Prostate gland (tissue), 2 donors: Measurements from ENCODE around the gene S100Z. TPM values are rescaled to one million over a fixed set of nuclear protein-coding genes. Genes with fewer than 3 reads are reported as not detected.
"Not testable (repeated sequence)": the region's sequence is repeated elsewhere in the genome, so short reads cannot be mapped to it uniquely, and the experiment has no call there.

Experiments
- DNase-seq: peaks from one replicate; pipeline ENCODE4 v3.0.0-alpha.2; 2019; ENCODE audit warnings: low spot score
- H3K27ac ChIP-seq, 2 donors: fragments of 200-600 bp; sonication (generic); 2 replicates each; pipeline ENCODE4 v1.5.1; 2017 to 2019
- H3K27me3 ChIP-seq: fragments of 200-600 bp; sonication (generic); replicated peaks from 2 replicates; pipeline ENCODE4 v1.5.1; 2019; ENCODE audit not compliant: insufficient read depth
- H3K36me3 ChIP-seq, 2 donors: fragments of 200-600 bp; sonication (generic); 1 replicate in 1 of 2; 2 replicates in 1 of 2; pipeline versions ENCODE4 v1.5.1 to v1.8.1; 2017 to 2019
- H3K4me1 ChIP-seq: fragments of 200-600 bp; sonication (generic); replicated peaks from 2 replicates; pipeline ENCODE4 v1.5.1; 2019
- H3K4me3 ChIP-seq, 2 donors: fragments of 200-600 bp; sonication (generic); 2 replicates each; pipeline ENCODE4 v1.5.1; 2017 to 2019
- H3K9me3 ChIP-seq: fragments of 200-600 bp; sonication (generic); 2 replicates; pipeline ENCODE4 v1.5.1; 2017
- CTCF ChIP-seq, 4 experiments: fragments of 200-600 bp in 2 of 4; fragments of 450-650 bp in 2 of 4; sonication (generic) in 2 of 4; IDR thresholded peaks; 1 replicate in 3 of 4; 2 replicates in 1 of 4; pipeline ENCODE4 v1.5.1; 2016 to 2019; ENCODE audit warnings: antibody characterized with exemption in 4 of 4, mild to moderate bottlenecking in 2 of 4, moderate library complexity in 2 of 4
- POLR2A ChIP-seq: fragments of 450-650 bp; IDR thresholded peaks from one replicate; pipeline ENCODE4 v1.6.1; 2016; ENCODE audit warnings: antibody characterized with exemption, mild to moderate bottlenecking
- POLR2AphosphoS5 ChIP-seq: sonication (generic); formaldehyde crosslinking; IDR thresholded peaks from one replicate; pipeline ENCODE4 v1.6.1; 2017; ENCODE audit warnings: antibody characterized with exemption
- WGBS: methylation state at CpG from one replicate; pipeline ENCODE4 v1.1.5; 2018; 5-methylcytosine and 5-hydroxymethylcytosine counted together
- intact Hi-C: fragments of 100-400 bp; cut with DNase I; formaldehyde crosslinking; loops from one replicate; pipeline ENCODE4 v1.14.2; 2022
- total RNA-seq, 2 donors: library from RNA; depleted of rRNA; stranded (reverse); fragments of >200 nt; gene quantifications; one replicate each; pipeline ENCODE4 v1.1.0, GENCODE V29; 2016

Gene S100Z
- total RNA-seq, 2 donors from 2014 or later, result 1.7 TPM; not detected in 1

GRCh38 chr5:76818844-76819831 is 30.7 kb upstream of the S100Z start, which contains the start of gene F2RL1:
TSS of gene F2RL1 (plus strand) at chr5:76819030. CDS start at chr5:76819183, 153 bp downstream.
- H3K27ac ChIP-seq, result peak within 1 kb of the TSS; percentile 44 to 53
- no peaks in the 10 kb centered on the region for H3K27me3 ChIP-seq
- no peaks in the 10 kb centered on the region for H3K36me3 ChIP-seq
- no peaks in the 10 kb centered on the region for H3K9me3 ChIP-seq
- intact Hi-C loops, result no loop called here
- no peaks in the 10 kb centered on the region for H3K4me1 ChIP-seq
- 1% methylated on average over 44 of the region's 72 CpGs for WGBS
- peak within 1 kb of the TSS; percentile 51 to 52 for H3K4me3 ChIP-seq
- DNase-seq, result peak; percentile 85
- peak; percentile 90 for TF ChIP-seq POLR2A
- TF ChIP-seq POLR2AphosphoS5, result peak; percentile 82
- TF ChIP-seq CTCF (IDR thresholded peaks at IDR 0.05), result peak in 1 of 4 experiments; percentile 12

DNA sequence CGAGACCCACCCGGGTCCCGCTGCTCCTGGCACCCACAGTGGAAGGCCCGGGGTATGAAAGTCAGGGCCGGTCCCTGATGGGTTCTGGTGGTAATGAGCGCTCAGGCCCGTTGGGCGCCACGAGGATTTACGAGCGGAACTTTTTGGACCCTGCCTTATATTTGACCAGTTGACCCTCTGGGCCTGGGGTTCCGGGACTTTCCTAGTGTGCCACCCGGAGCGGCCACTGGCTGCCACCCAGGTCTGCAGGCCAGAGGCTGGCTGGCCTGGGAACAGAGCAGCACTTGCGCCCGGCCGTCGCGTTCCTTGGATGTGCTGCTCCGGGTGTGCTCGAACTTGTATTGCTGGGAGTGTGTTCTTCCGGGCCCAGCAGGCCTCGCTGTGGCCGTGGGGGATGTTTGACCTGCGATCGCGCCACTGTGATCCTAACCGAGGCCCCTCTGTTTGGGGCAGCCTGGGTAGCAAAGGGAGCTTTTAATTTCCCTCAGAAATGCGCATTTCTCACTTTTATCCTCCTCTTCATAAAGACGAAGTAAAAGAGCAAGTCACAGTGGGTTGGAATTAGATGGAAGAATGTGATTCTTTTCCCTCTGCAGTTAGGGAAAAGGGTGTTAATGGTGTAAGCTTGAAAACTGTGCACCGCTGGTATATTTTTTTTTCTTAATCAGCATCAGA is 29.8 kb upstream of the S100Z start:
- peak overlapping the region; percentile 44 to 53 for H3K27ac ChIP-seq
- intact Hi-C loops, result no loop called here
- H3K4me1 ChIP-seq, result no peaks in the 10 kb centered on the region
- peak overlapping the region; percentile 51 to 52 for H3K4me3 ChIP-seq
- H3K9me3 ChIP-seq, result no peaks in the 10 kb centered on the region
- no peaks in the 10 kb centered on the region for H3K36me3 ChIP-seq
- 32% methylated on average over 23 of the region's 31 CpGs for WGBS
- no peaks in the 10 kb centered on the region for H3K27me3 ChIP-seq
- DNase-seq, result peak; percentile 6
- no peak for TF ChIP-seq POLR2A
- TF ChIP-seq CTCF (IDR thresholded peaks at IDR 0.05), result no peak
- no peak for TF ChIP-seq POLR2AphosphoS5

DNA sequence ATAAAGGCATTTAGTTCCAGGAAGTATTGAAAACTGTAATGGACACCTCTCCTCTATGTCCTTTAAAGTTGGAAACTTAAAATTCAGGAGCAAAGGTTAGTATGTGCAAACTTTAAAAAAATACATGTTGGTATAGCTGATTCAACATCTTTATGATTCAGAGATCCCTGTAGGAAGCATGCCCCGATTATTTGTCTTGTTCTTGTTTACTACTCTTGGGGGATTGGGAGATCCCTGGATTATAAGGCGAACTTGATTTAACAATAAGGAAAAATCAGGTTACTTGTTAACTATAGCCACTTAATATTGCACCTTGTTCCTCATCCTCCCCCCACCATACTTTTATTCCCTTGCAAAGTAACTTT is 29.3 kb upstream of the S100Z start:
- H3K4me1 ChIP-seq, result no peaks in the 10 kb centered on the region
- H3K27me3 ChIP-seq, result no peaks in the 10 kb centered on the region
- WGBS, result 58% methylated on average over 2 of the region's 2 CpGs
- no peak overlapping the region for H3K4me3 ChIP-seq
- no peaks in the 10 kb centered on the region for H3K9me3 ChIP-seq
- H3K36me3 ChIP-seq, result no peaks in the 10 kb centered on the region
- intact Hi-C loops, result no loop called here
- TF ChIP-seq CTCF (IDR thresholded peaks at IDR 0.05), result no peak
- no peak for TF ChIP-seq POLR2A
- TF ChIP-seq POLR2AphosphoS5, result no peak
- no peak overlapping the region for H3K27ac ChIP-seq
- no peak for DNase-seq

DNA sequence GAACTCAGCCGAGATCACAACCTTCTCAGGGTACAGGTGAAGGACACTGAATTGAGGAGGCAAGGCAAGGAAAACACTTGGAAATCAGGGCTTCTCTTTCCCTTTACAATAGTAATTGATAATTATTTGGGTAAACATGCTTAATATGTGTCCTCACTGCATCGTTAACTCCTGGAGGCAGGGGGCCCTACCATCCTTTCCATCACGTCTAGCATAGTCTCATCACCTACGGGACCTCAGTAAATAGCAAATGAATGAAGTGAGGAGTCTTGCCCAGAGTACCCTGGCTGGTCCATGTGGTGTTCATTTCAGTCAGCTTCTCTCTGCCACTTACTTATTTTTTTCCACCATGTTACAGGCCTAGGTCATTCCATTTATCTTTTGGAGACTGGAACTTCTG is 28.7 kb upstream of the S100Z start:
- TF ChIP-seq CTCF (IDR thresholded peaks at IDR 0.05) (no peak), POLR2AphosphoS5 (no peak), POLR2A (no peak)
- H3K27ac ChIP-seq, result no peak overlapping the region
- no peaks in the 10 kb centered on the region for H3K27me3 ChIP-seq
- H3K36me3 ChIP-seq, result no peaks in the 10 kb centered on the region
- DNase-seq, result no peak
- no peaks in the 10 kb centered on the region for H3K4me1 ChIP-seq
- whole genome bisulfite sequencing, result 84% methylated on average over 4 of the region's 4 CpGs
- intact Hi-C loops, result no loop called here
- H3K9me3 ChIP-seq, result no peaks in the 10 kb centered on the region
- no peak overlapping the region for H3K4me3 ChIP-seq

DNA sequence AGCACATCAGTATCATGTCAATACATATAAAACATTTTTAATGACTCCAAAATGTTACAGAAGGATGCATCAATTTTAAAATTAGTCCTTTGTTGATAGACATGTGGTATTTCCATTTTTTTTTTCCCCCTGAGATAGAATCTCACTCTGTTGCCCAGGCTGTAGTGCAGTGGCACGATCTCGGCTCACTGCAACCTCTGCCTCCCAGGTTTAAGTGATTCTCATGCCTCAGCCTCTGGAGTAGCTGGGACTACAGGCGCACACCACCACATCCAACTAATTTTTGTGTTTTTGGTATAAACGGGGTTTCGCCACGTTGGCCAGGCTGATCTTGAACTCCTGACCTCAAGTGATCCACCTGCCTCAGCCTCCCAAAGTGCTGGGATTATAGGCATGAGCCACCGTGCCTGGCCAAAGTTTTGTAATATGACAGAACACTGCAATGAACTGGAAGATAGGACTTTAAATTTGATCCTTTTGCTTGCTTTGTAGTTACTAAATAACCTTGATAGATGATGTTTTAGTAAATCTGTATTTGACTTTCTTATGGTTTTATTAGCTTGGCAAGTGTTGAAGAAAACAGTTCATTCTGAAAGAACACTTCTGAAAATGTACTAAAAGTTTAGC is 27.6 kb upstream of the S100Z start:
- H3K36me3 ChIP-seq, DNase-seq, H3K4me3 ChIP-seq, H3K9me3 ChIP-seq, H3K27ac ChIP-seq, H3K27me3 ChIP-seq, intact Hi-C loops, H3K4me1 ChIP-seq: not testable (repeated sequence)
- 74% methylated on average over 7 of the region's 7 CpGs for WGBS

DNA sequence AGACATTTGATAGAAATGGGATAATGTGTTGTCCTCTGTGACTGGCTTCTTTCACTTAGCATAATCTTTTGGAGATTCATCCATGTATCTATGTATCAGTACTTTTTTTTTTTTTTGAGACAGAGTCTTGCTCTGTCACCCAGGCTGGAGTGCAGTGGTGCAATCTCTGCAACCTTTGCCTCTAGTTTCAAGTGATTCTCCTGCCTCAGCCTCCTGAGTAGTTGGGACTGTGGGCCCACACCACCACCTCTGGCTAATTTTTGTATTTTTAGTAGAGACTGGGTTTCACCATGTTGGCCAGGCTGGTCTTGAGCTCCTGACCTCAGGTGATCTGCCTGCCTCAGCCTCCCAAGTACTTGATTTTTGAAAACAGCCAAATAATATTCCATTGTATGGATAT is 23.4 kb upstream of the S100Z start:
- H3K9me3 ChIP-seq, DNase-seq, H3K36me3 ChIP-seq, H3K27ac ChIP-seq, H3K4me1 ChIP-seq, intact Hi-C loops, H3K4me3 ChIP-seq, H3K27me3 ChIP-seq: not testable (repeated sequence)
